Tibial artery (tissue), 4 donors: ENCODE results near the gene SLC30A3.

Experiments used
- DNase-seq, 2 donors: peaks; one replicate each; pipeline ENCODE4 v3.0.0-alpha.2; 2019
- H3K27ac ChIP-seq, 2 donors: fragments of 200-600 bp; sonication (generic) in 1 of 2; 1 replicate in 1 of 2; 2 replicates in 1 of 2; pipeline ENCODE4 v1.5.1; 2018 to 2019; ENCODE audit warnings: mild to moderate bottlenecking in 1 of 2
- H3K27me3 ChIP-seq, 2 donors: fragments of 200-600 bp; sonication (generic) in 1 of 2; one replicate each; pipeline versions ENCODE4 v1.5.1 to v1.6.0; 2016 to 2019
- H3K36me3 ChIP-seq, 3 donors: fragments of 200-600 bp; sonication (generic) in 2 of 3; one replicate each; pipeline ENCODE4 v1.5.1; 2016 to 2019; ENCODE audit warnings: mild to moderate bottlenecking in 2 of 3
- H3K4me1 ChIP-seq, 4 donors: fragments of 200-600 bp; sonication (generic) in 2 of 4; 1 replicate in 3 of 4; 2 replicates in 1 of 4; pipeline ENCODE4 v1.5.1; 2016 to 2019
- H3K4me3 ChIP-seq, 2 donors: fragments of 200-600 bp; sonication (generic) in 1 of 2; 1 replicate in 1 of 2; 2 replicates in 1 of 2; pipeline ENCODE4 v1.5.1; 2018 to 2019; ENCODE audit warnings: mild to moderate bottlenecking in 2 of 2
- H3K9me3 ChIP-seq, 3 donors: fragments of 200-600 bp; sonication (generic) in 1 of 3; one replicate each; pipeline ENCODE4 v1.5.1; 2016 to 2019
- intact Hi-C: fragments of 100-400 bp; cut with DNase I; formaldehyde crosslinking; loops from one replicate; pipeline ENCODE4 v1.15.0; 2023; ENCODE audit warnings: low total_unique reads
- TF ChIP-seq, protein P1 (sequence below), 2 experiments: fragments of 200-600 bp in 1 of 2; fragments of 450-650 bp in 1 of 2; IDR thresholded peaks; one replicate each; pipeline ENCODE4 v1.5.1; 2017 to 2019; ENCODE audit warnings: antibody characterized with exemption in 2 of 2, mild to moderate bottlenecking in 1 of 2, moderate library complexity in 1 of 2

The SLC30A3 gene

GRCh38 chr2:27212626-27213471 lies 50.0 kb downstream of the SLC30A3 start:
- Histone ChIP-seq H3K27ac (peak overlapping the region; percentile 96 to 99), H3K36me3 (peaks cover 10 to 28% (median 12%) of the 10 kb centered on the region in 3 donors), H3K4me3 (peak overlapping the region; percentile 81 to 86), H3K4me1 (peaks cover 0 to 25% (median 20%) of the 10 kb centered on the region in 4 donors), H3K9me3 (no peaks in the 10 kb centered on the region), H3K27me3 (no peaks in the 10 kb centered on the region)
- DNase-seq, result no peak
- intact Hi-C loops, result loop anchor here (10.0 kb wide), 3 partner anchors 78 to 248 kb away; partner anchors contain the start of genes PREB, PRR30 and TMEM214
- TF ChIP-seq, protein P1, sequence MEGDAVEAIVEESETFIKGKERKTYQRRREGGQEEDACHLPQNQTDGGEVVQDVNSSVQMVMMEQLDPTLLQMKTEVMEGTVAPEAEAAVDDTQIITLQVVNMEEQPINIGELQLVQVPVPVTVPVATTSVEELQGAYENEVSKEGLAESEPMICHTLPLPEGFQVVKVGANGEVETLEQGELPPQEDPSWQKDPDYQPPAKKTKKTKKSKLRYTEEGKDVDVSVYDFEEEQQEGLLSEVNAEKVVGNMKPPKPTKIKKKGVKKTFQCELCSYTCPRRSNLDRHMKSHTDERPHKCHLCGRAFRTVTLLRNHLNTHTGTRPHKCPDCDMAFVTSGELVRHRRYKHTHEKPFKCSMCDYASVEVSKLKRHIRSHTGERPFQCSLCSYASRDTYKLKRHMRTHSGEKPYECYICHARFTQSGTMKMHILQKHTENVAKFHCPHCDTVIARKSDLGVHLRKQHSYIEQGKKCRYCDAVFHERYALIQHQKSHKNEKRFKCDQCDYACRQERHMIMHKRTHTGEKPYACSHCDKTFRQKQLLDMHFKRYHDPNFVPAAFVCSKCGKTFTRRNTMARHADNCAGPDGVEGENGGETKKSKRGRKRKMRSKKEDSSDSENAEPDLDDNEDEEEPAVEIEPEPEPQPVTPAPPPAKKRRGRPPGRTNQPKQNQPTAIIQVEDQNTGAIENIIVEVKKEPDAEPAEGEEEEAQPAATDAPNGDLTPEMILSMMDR (IDR thresholded peaks at IDR 0.05), result no peak

GRCh38 chr2:27211943-27212625 lies 50.8 kb downstream of the SLC30A3 start, which contains the start of the genes ATRAID and SLC5A6:
TSS of gene ATRAID (plus strand) at chr2:27212041. CDS start at chr2:27212369, 328 bp downstream.
TSS of gene SLC5A6 (minus strand) at chr2:27212268. CDS start at chr2:27207650, 4,618 bp downstream.
- intact Hi-C loops, result loop anchor here (10.0 kb wide), 3 partner anchors 77 to 247 kb away; partner anchors contain the start of genes PREB, PRR30 and TMEM214
- Histone ChIP-seq H3K4me1 (peaks cover 0 to 21% (median 17%) of the 10 kb centered on the region in 4 donors), H3K9me3 (no peaks in the 10 kb centered on the region), H3K27me3 (no peaks in the 10 kb centered on the region), H3K36me3 (peaks cover 18 to 36% (median 20%) of the 10 kb centered on the region in 3 donors), H3K4me3 (peak within 1 kb of the TSS; percentile 81 to 86), H3K27ac (peak within 1 kb of the TSS; percentile 96 to 99)
- DNase-seq, result peak; percentile 78 to 92
- TF ChIP-seq, protein P1 (IDR thresholded peaks at IDR 0.05), result no peak

DNA sequence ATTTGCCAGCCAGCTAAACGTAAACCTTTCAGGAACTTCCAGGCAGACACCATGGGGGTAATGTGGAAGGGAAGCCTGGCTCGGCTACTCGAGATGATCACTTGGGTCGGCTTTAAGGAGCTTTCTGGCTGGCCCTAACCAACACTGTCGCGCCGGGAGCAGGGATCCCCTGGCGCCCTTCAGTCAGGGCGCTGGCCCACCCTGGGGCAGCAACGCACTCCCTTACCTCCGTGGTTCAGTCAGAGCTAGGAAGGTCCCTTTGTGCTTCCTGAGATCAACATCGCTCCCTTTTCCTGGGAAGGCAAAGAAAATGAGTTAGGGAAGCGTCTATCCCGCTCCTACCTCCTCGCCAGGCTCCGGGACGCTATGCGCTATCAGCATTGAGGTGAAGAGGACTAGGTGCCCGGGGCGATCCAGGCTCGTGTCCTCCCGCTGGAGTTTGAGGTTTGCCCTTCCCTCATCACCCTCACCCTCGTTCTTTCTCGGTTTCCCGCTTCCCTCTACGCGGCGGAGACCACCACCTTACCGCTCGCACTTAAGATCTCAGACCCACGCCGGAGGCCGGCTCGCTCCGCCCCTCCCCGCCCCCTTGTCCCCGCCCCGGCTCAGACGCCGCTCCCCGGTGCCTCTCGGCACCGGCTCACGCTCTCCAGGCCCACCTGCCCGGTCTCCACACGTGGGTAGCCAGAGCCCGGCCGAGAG lies 51.5 kb downstream of the SLC30A3 start:
- Histone ChIP-seq H3K4me3 (peak overlapping the region; percentile 81 to 86), H3K9me3 (no peaks in the 10 kb centered on the region), H3K36me3 (peaks cover 19 to 43% (median 22%) of the 10 kb centered on the region in 3 donors), H3K27me3 (no peaks in the 10 kb centered on the region), H3K4me1 (peaks cover 0 to 17% (median 16%) of the 10 kb centered on the region in 4 donors), H3K27ac (peak overlapping the region; percentile 96 to 99)
- DNase-seq, result no peak
- intact Hi-C loops, result loop anchor here (10.0 kb wide), 3 partner anchors 77 to 247 kb away; partner anchors contain the start of genes PREB, PRR30 and TMEM214
- TF ChIP-seq, protein P1 (IDR thresholded peaks at IDR 0.05), result no peak

DNA sequence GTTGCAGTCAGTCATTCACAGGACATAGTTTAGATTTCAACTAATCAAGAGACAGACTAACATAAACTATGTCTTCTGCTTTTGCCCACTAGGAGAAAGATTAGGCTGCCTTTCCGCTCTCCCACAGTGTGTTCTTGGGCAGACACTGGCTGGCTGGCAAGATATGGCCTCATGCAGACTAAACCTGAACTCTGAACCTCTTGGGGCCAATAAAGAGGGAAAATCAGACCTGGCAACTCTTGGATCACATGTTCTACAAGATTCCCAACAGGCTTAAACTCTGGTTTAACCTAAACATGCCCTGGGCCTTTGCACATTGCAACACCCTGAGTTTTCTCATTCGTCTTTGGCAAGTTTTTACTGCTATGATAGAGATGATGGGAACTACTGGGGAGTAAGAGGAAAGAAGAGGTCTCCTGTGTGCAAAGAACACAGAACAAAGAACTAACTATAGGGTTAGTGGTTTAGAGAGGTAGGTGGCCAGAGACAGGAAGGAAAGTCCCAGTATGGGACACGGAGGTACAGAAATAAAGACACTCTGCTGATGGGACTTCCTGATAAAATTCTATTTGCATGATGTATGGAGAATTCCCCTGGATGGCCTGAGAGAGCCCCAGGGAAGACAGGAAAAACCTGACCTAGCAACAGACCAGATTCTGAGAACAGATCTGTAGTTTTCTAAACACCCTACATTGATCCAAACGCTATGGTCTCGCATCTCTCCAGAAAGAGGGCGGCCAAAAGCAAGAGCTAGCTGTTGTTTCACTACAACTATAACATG lies 53.0 kb downstream of the SLC30A3 start:
- H3K36me3 ChIP-seq, result peaks cover 24 to 49% (median 28%) of the 10 kb centered on the region in 3 donors
- H3K9me3 ChIP-seq, result no peaks in the 10 kb centered on the region
- TF ChIP-seq, protein P1 (IDR thresholded peaks at IDR 0.05), result no peak
- no peak overlapping the region for H3K27ac ChIP-seq
- intact Hi-C loops, result loop anchor here (10.0 kb wide), 3 partner anchors 75 to 245 kb away; partner anchors contain the start of genes PREB, PRR30 and TMEM214
- DNase-seq, result peak in 1 of 2 donors; percentile 6
- peaks cover 0 to 17% (median 16%) of the 10 kb centered on the region in 4 donors for H3K4me1 ChIP-seq
- H3K27me3 ChIP-seq, result no peaks in the 10 kb centered on the region
- no peak overlapping the region for H3K4me3 ChIP-seq
